ENCODE results near the gene AIP.

GRCh38 chr11:67539550-67539949 lies 56.7 kb downstream of the AIP start:
- TF ChIP-seq EP300 (IDR thresholded peaks at IDR 0.05): no peak
- TF ChIP-seq CTCF (IDR thresholded peaks at IDR 0.05): no peak
